Sigmoid colon (tissue), 4 donors: ENCODE results near the gene ACE.

Experiments
- EP300 ChIP-seq, 4 donors: sonication (generic); formaldehyde crosslinking; IDR thresholded peaks; one replicate each; pipeline ENCODE4 v1.6.1; 2017; ENCODE audit warnings: antibody characterized with exemption in 4 of 4
- POLR2A ChIP-seq, 2 donors: fragments of 450-650 bp; IDR thresholded peaks; one replicate each; pipeline ENCODE4 v1.6.1; 2016; ENCODE audit warnings: antibody characterized with exemption in 2 of 2, mild to moderate bottlenecking in 2 of 2, moderate library complexity in 2 of 2
- POLR2AphosphoS5 ChIP-seq, 4 donors: sonication (generic); formaldehyde crosslinking; IDR thresholded peaks; one replicate each; pipeline ENCODE4 v1.6.1; 2017; ENCODE audit warnings: antibody characterized with exemption in 4 of 4
- TF ChIP-seq, protein P1 (sequence below), 4 experiments: fragments of 450-650 bp in 3 of 4; fragments of 200-600 bp in 1 of 4; IDR thresholded peaks; one replicate each; pipeline ENCODE4 v1.5.1; 2016 to 2019; ENCODE audit warnings: antibody characterized with exemption in 4 of 4, mild to moderate bottlenecking in 3 of 4, moderate library complexity in 2 of 4

- TF ChIP-seq, protein P1, sequence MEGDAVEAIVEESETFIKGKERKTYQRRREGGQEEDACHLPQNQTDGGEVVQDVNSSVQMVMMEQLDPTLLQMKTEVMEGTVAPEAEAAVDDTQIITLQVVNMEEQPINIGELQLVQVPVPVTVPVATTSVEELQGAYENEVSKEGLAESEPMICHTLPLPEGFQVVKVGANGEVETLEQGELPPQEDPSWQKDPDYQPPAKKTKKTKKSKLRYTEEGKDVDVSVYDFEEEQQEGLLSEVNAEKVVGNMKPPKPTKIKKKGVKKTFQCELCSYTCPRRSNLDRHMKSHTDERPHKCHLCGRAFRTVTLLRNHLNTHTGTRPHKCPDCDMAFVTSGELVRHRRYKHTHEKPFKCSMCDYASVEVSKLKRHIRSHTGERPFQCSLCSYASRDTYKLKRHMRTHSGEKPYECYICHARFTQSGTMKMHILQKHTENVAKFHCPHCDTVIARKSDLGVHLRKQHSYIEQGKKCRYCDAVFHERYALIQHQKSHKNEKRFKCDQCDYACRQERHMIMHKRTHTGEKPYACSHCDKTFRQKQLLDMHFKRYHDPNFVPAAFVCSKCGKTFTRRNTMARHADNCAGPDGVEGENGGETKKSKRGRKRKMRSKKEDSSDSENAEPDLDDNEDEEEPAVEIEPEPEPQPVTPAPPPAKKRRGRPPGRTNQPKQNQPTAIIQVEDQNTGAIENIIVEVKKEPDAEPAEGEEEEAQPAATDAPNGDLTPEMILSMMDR (IDR thresholded peaks at IDR 0.05): no peak
- TF ChIP-seq POLR2A (IDR thresholded peaks at IDR 0.05): no peak
- TF ChIP-seq EP300 (IDR thresholded peaks at IDR 0.05): no peak
- no peak for TF ChIP-seq POLR2AphosphoS5 (IDR thresholded peaks at IDR 0.05)
These were observed 13.5 kb downstream of the ACE start for GRCh38 chr17:63490329-63490728.
